AML-193 (cell line): ENCODE measurements around the gene EWSR1.
"Not testable (repeated sequence)": the region's sequence is repeated elsewhere in the genome, so short reads cannot be mapped to it uniquely, and the experiment has no call there.

Experiments used
- DNase-seq, 2 experiments: peaks; one replicate each; lab custom pipeline; 2025; lab: John Stamatoyannopoulos, UW

Gene EWSR1

GRCh38 chr22:29267858-29268510 is at the start of gene EWSR1, which contains the start of gene RHBDD3:
Gene EWSR1 (plus strand): TSS chr22:29268268. CDS start chr22:29268337, 69 bp downstream.
Gene RHBDD3 (minus strand): TSS chr22:29267981. CDS start chr22:29265626, 2,355 bp downstream.
- DNase-seq, result peak; percentile 86 to 88

GRCh38 chr22:29218758-29219408 is 49.2 kb upstream of the EWSR1 start:
- no peak for DNase-seq

- DNase-seq, result not testable (repeated sequence)
These were observed 48.7 kb upstream of the EWSR1 start for GRCh38 chr22:29219409-29219782.

GRCh38 chr22:29219881-29220670 is 48.0 kb upstream of the EWSR1 start:
- no peak for DNase-seq

GRCh38 chr22:29224121-29224858 is 43.8 kb upstream of the EWSR1 start:
- no peak for DNase-seq

GRCh38 chr22:29224859-29225410 is 43.1 kb upstream of the EWSR1 start:
- no peak for DNase-seq

- DNase-seq, result peak in 1 of 2 experiments; percentile 26
These were observed 42.5 kb upstream of the EWSR1 start for GRCh38 chr22:29225422-29226090.

- no peak for DNase-seq
These were observed 41.6 kb upstream of the EWSR1 start for GRCh38 chr22:29226351-29226981.

- no peak for DNase-seq
These were observed 36.8 kb upstream of the EWSR1 start for GRCh38 chr22:29230972-29231875.

- DNase-seq, result no peak
These were observed 35.8 kb upstream of the EWSR1 start for GRCh38 chr22:29231971-29232959.

GRCh38 chr22:29233277-29233877 is 34.7 kb upstream of the EWSR1 start:
- no peak for DNase-seq

- not testable (repeated sequence) for DNase-seq
These were observed 27.6 kb upstream of the EWSR1 start for GRCh38 chr22:29240481-29240880.

- DNase-seq, result no peak
These were observed 24.1 kb upstream of the EWSR1 start for GRCh38 chr22:29243874-29244446.

- DNase-seq, result no peak
These were observed 23.1 kb upstream of the EWSR1 start for GRCh38 chr22:29244785-29245625.

- peak; percentile 52 to 61 for DNase-seq
These were observed 22.3 kb upstream of the EWSR1 start for GRCh38 chr22:29245626-29246385.

GRCh38 chr22:29247891-29248290 is 20.2 kb upstream of the EWSR1 start:
- not testable (repeated sequence) for DNase-seq
